ENCODE results near the gene NKD2. TPM values are rescaled to one million over a fixed set of nuclear protein-coding genes. Genes with fewer than 3 reads are reported as not detected.

Gene NKD2
- polyA plus RNA-seq, 1 of the 3 experiments (the other 2 are of a cell fraction): not detected

GRCh38 chr5:1087428-1087827, 78.8 kb downstream of the NKD2 start:
- Histone ChIP-seq H3F3A (replicated peaks; ENCODE audit: insufficient read depth) (no peaks in the 10 kb centered on the region), H3K9me2 (no peaks in the 10 kb centered on the region), H4K20me1 (ENCODE audit: insufficient read depth) (no peaks in the 10 kb centered on the region), H2AFZ (ENCODE audit: low read depth) (no peak overlapping the region), H3K4me1 (ENCODE audit: control insufficient read depth in 1 of 2, insufficient read depth in 2 of 2, low read depth in 1 of 2, low read length in 1 of 2) (peaks cover 0 to 8% of the 10 kb centered on the region in 2 experiments; a peak in 1 of 4 replicates), H3K27me3 (ENCODE audit: insufficient read depth) (no peaks in the 10 kb centered on the region), H3K9ac (no peak overlapping the region), H3K79me2 (ENCODE audit: insufficient read depth) (no peaks in the 10 kb centered on the region), H3K9me3 (no peaks in the 10 kb centered on the region), H3K36me3 (replicated peaks in 1 of 2; ENCODE audit: control insufficient read depth in 1 of 2, insufficient read depth in 2 of 2, low read length in 1 of 2) (no peaks in the 10 kb centered on the region), H3K4me2 (no peak overlapping the region), H3K4me3 (ENCODE audit: low read depth in 2 of 2, low read length in 1 of 2) (no peak overlapping the region), H3K27ac (ENCODE audit: low read depth in 2 of 2, low read length in 1 of 2) (no peak overlapping the region)
- 91% methylated on average over 23 of the region's 25 CpGs for WGBS (ENCODE audit: low lambda C conversion rate)
- TF ChIP-seq MXI1 (IDR thresholded peaks at IDR 0.05; ENCODE audit: low read depth, low read length) (no peak), RAD21 (IDR thresholded peaks at IDR 0.05; ENCODE audit: low read length) (no peak), MAX (IDR thresholded peaks at IDR 0.05; ENCODE audit: low read depth) (no peak)
- TF ChIP-seq, protein P1, sequence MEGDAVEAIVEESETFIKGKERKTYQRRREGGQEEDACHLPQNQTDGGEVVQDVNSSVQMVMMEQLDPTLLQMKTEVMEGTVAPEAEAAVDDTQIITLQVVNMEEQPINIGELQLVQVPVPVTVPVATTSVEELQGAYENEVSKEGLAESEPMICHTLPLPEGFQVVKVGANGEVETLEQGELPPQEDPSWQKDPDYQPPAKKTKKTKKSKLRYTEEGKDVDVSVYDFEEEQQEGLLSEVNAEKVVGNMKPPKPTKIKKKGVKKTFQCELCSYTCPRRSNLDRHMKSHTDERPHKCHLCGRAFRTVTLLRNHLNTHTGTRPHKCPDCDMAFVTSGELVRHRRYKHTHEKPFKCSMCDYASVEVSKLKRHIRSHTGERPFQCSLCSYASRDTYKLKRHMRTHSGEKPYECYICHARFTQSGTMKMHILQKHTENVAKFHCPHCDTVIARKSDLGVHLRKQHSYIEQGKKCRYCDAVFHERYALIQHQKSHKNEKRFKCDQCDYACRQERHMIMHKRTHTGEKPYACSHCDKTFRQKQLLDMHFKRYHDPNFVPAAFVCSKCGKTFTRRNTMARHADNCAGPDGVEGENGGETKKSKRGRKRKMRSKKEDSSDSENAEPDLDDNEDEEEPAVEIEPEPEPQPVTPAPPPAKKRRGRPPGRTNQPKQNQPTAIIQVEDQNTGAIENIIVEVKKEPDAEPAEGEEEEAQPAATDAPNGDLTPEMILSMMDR (IDR thresholded peaks at IDR 0.05): no peak
- POLR2A ChIA-PET: no interaction called here
- CTCF ChIA-PET: no interaction called here
- no peak for DNase-seq

DNA sequence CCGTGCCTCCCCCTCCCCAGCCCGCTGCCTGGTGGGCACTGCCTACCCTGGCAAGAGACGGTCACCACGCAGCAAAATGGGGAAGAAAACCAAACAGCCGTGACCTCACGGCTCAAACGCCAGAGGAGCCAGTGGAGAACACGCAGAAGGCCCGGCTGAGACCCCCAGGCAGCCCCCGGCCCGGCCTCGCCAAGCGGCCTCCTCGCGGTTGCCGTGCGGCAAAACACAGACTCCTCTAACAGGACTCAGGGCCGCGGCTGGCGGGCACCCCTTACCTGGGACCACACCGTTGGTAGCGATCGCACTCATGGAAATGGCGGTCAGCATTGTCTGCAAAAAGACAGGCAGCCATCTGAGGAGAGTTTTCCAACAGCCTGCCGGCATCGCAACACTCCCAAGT, 79.4 kb downstream of the NKD2 start:
- no peak for TF ChIP-seq FOXM1 (IDR thresholded peaks at IDR 0.05; ENCODE audit: low read depth)
- TF ChIP-seq PBX3 (IDR thresholded peaks at IDR 0.05): no peak
- no peak for TF ChIP-seq MXI1 (IDR thresholded peaks at IDR 0.05; ENCODE audit: low read depth, low read length)

More for the DNA sequence above, 79.4 kb downstream of the NKD2 start:
- H3K27ac ChIP-seq (ENCODE audit: low read depth in 2 of 2, low read length in 1 of 2): no peak overlapping the region
- no peak overlapping the region for H3K4me3 ChIP-seq (ENCODE audit: low read depth in 2 of 2, low read length in 1 of 2)
- no peak overlapping the region for H3K9ac ChIP-seq
- ChIA-PET CTCF (no interaction called here), POLR2A (no interaction called here)
- no peaks in the 10 kb centered on the region for H3K9me3 ChIP-seq
- H3K36me3 ChIP-seq (replicated peaks in 1 of 2; ENCODE audit: control insufficient read depth in 1 of 2, insufficient read depth in 2 of 2, low read length in 1 of 2): no peaks in the 10 kb centered on the region
- H3K4me2 ChIP-seq: no peak overlapping the region
- no peaks in the 10 kb centered on the region for H3F3A ChIP-seq (replicated peaks; ENCODE audit: insufficient read depth)
- DNase-seq: no peak
- H2AFZ ChIP-seq (ENCODE audit: low read depth): no peak overlapping the region
- H4K20me1 ChIP-seq (ENCODE audit: insufficient read depth): no peaks in the 10 kb centered on the region
- H3K4me1 ChIP-seq (ENCODE audit: control insufficient read depth in 1 of 2, insufficient read depth in 2 of 2, low read depth in 1 of 2, low read length in 1 of 2): peaks cover 0 to 8% of the 10 kb centered on the region in 2 experiments; a peak in 1 of 4 replicates
- H3K79me2 ChIP-seq (ENCODE audit: insufficient read depth): no peaks in the 10 kb centered on the region
- 92% methylated on average over 10 of the region's 26 CpGs for WGBS (ENCODE audit: low lambda C conversion rate)
- H3K27me3 ChIP-seq (ENCODE audit: insufficient read depth): no peaks in the 10 kb centered on the region
- H3K9me2 ChIP-seq: no peaks in the 10 kb centered on the region

Small RNAs within 50 kb of the gene (small RNA-seq; reads per million reads assigned to genes)
- 0 reads per million in 7 experiments for gene MIR4635

Other genes with a start within 250 kb of the NKD2 start
- not detected in 2 replicates for gene ZDHHC11B, start 224.1 kb upstream of the NKD2 start, polyA plus RNA-seq (2012; rRNA removed)
- gene ZDHHC11, start 157.8 kb upstream of the NKD2 start, polyA plus RNA-seq (2012; rRNA removed): 0.65 and 0.76 TPM in 2 replicates
- gene BRD9, start 116.0 kb upstream of the NKD2 start, polyA plus RNA-seq (2012; rRNA removed): 17.5 and 19.5 TPM in 2 replicates
- gene TRIP13, start 115.9 kb upstream of the NKD2 start, polyA plus RNA-seq (2012; rRNA removed): 21.2 and 24.1 TPM in 2 replicates
- gene SLC12A7, start 103.3 kb downstream of the NKD2 start, polyA plus RNA-seq (2012; rRNA removed): 2.3 and 2.6 TPM in 2 replicates
- not detected in 2 replicates for gene SLC6A19, start 192.8 kb downstream of the NKD2 start, polyA plus RNA-seq (2012; rRNA removed)
- gene SLC6A18, start 216.6 kb downstream of the NKD2 start, polyA plus RNA-seq (2012; rRNA removed): not detected in 2 replicates